ENCODE results near the gene HOXB7. TPM values are rescaled to one million over a fixed set of nuclear protein-coding genes. Genes with fewer than 3 reads are reported as not detected.

HOXB7 gene
- total and polyA plus RNA-seq, 10 of the 15 experiments (the other 5 are each of a cell fraction or from before 2014, with no cell fraction given): 2.8 to 7.4 (median 4.2) TPM

GRCh38 chr17:48591255-48592056, 19.4 kb downstream of the HOXB7 start:
- TF ChIP-seq CEBPB (IDR thresholded peaks at IDR 0.05; ENCODE audit: borderline replicate concordance in 1 of 2, low read depth in 2 of 2, low read length in 2 of 2) (no peak), ZNF217 (IDR thresholded peaks at IDR 0.05) (no peak), ZZZ3 (IDR thresholded peaks at IDR 0.05; ENCODE audit: control insufficient read depth, insufficient read length, low read depth) (no peak), E2F8 (IDR thresholded peaks at IDR 0.05; ENCODE audit: low read depth, partially characterized antibody) (no peak), TCF7 (IDR thresholded peaks at IDR 0.05; ENCODE audit: borderline replicate concordance) (no peak), MEF2B (IDR thresholded peaks at IDR 0.05; ENCODE audit: partially characterized antibody, poor library complexity, severe bottlenecking) (no peak), ZNF687 (IDR thresholded peaks at IDR 0.05) (no peak), SPI1 (IDR thresholded peaks at IDR 0.05; ENCODE audit: borderline replicate concordance, insufficient read depth, low read depth, low read length) (no peak)
- POLR2A ChIA-PET: no interaction called here
- RAD21 ChIA-PET (ENCODE audit: unreplicated experiment): interaction anchor here (1.2 to 3.8 kb wide), 6 partner anchors 99 to 480 kb away, joined by 3 to 29 read pairs (median 21); no protein-coding TSS in a partner anchor
- H4K20me1 ChIP-seq (ENCODE audit: control insufficient read depth, insufficient read depth): no peaks in the 10 kb centered on the region
- H3K4me2 ChIP-seq (ENCODE audit: control insufficient read depth, insufficient read depth): no peak overlapping the region
- no peaks in the 10 kb centered on the region for H3K79me2 ChIP-seq (ENCODE audit: control insufficient read depth, insufficient read depth, low read length)
- ATAC-seq (no peak), DNase-seq (ENCODE audit: low read depth, low spot score) (no peak), FAIRE-seq (no peak)
- CTCF ChIA-PET: interaction anchor here (0.7 to 4.8 kb wide), 9 partner anchors 29 to 743 kb away, joined by 3 to 113 read pairs (median 7); no protein-coding TSS in a partner anchor
- no peaks in the 10 kb centered on the region for H3K36me3 ChIP-seq (ENCODE audit: control insufficient read depth in 2 of 2, insufficient read depth in 2 of 2, low read length in 1 of 2)
- H3K27me3 ChIP-seq (replicated peaks in 1 of 2; ENCODE audit: control insufficient read depth in 2 of 2, insufficient read depth in 2 of 2, low read length in 1 of 2): peaks cover 0 to 13% of the 10 kb centered on the region in 2 experiments; a peak in 3 of 4 replicates
- no TSS peak for BruUV-seq (replicated peaks)
- no peak overlapping the region for H3K27ac ChIP-seq (ENCODE audit: control insufficient read depth, insufficient read depth)
- in situ Hi-C loops (cut with MboI) (no loop called here), intact Hi-C loops (cut with micrococcal nuclease; ENCODE audit: unreplicated experiment) (no loop called here)
- H3K9me3 ChIP-seq (replicated peaks; ENCODE audit: control insufficient read depth, insufficient read depth, low read length): no peaks in the 10 kb centered on the region
- no peak overlapping the region for H2AFZ ChIP-seq (ENCODE audit: control insufficient read depth, low read depth, low read length)
- no peak overlapping the region for H3K4me3 ChIP-seq
- H3K9ac ChIP-seq (ENCODE audit: control insufficient read depth, insufficient read depth, low read length): no peak overlapping the region
- peaks cover under 1% of the 10 kb centered on the region for H3K4me1 ChIP-seq (ENCODE audit: control insufficient read depth, insufficient read depth, low read length)
- WGBS (ENCODE audit: insufficient coverage, insufficient replicate concordance, low lambda C conversion rate, missing lambda C conversion rate): 87% methylated on average over 10 of the region's 10 CpGs
- SMC1A ChIA-PET (ENCODE audit: uncharacterized antibody, unreplicated experiment): interaction anchor here (0.7 to 4.3 kb wide), 10 partner anchors 10 to 480 kb away, joined by 3 to 47 read pairs (median 5); no protein-coding TSS in a partner anchor

Data from GM12878 (cell line).